GM19455 (cell line): ENCODE data around the gene TYMS.

Experiments used
- ATAC-seq: cut with Tn5 transposase; IDR thresholded peaks from one replicate; pipeline ENCODE4 v1.9.1; 2021; ENCODE audit not compliant: unreplicated experiment

The TYMS gene

GRCh38 chr18:644395-645004 is 13.0 kb upstream of the TYMS start:
- no peak for ATAC-seq

GRCh38 chr18:647304-647703 is 10.1 kb upstream of the TYMS start:
- no peak for ATAC-seq

- ATAC-seq, result no peak
Observed at GRCh38 chr18:649341-649740, 8.1 kb upstream of the TYMS start.

GRCh38 chr18:650428-650858 is 7.0 kb upstream of the TYMS start:
- peak; percentile 83 for ATAC-seq

- ATAC-seq, result no peak
Observed at GRCh38 chr18:652131-652530, 5.3 kb upstream of the TYMS start.

- ATAC-seq, result no peak
Observed at GRCh38 chr18:653512-653911, 3.9 kb upstream of the TYMS start.

GRCh38 chr18:654601-655000 is 2.9 kb upstream of the TYMS start:
- no peak for ATAC-seq

GRCh38 chr18:655445-655844 is 2.0 kb upstream of the TYMS start:
- ATAC-seq, result no peak

GRCh38 chr18:658001-658946 is 821 bp downstream of the TYMS start:
- peak; percentile 58 for ATAC-seq

- no peak for ATAC-seq
Observed at GRCh38 chr18:658947-659533, 1.6 kb downstream of the TYMS start.

GRCh38 chr18:659597-659996 is 2.1 kb downstream of the TYMS start:
- no peak for ATAC-seq

- ATAC-seq, result no peak
Observed at GRCh38 chr18:662197-662596, 4.7 kb downstream of the TYMS start.

- no peak for ATAC-seq
Observed at GRCh38 chr18:666177-666576, 8.7 kb downstream of the TYMS start.

GRCh38 chr18:666628-667027 is 9.2 kb downstream of the TYMS start:
- no peak for ATAC-seq

- no peak for ATAC-seq
Observed at GRCh38 chr18:668260-668659, 10.8 kb downstream of the TYMS start.

- ATAC-seq, result no peak
Observed at GRCh38 chr18:669077-669476, 11.6 kb downstream of the TYMS start.

GRCh38 chr18:670522-670921 is 13.1 kb downstream of the TYMS start:
- no peak for ATAC-seq

GRCh38 chr18:671405-671804 is 14.0 kb downstream of the TYMS start:
- no peak for ATAC-seq

- no peak for ATAC-seq
Observed at GRCh38 chr18:673317-673716, 15.9 kb downstream of the TYMS start.

GRCh38 chr18:673769-674168 is 16.3 kb downstream of the TYMS start:
- no peak for ATAC-seq

GRCh38 chr18:675307-675706 is 17.9 kb downstream of the TYMS start:
- no peak for ATAC-seq

- no peak for ATAC-seq
Observed at GRCh38 chr18:676069-676468, 18.6 kb downstream of the TYMS start.
